Lung (tissue), 12 donors: ENCODE data around the gene HAPLN2. TPM values are rescaled to one million over a fixed set of nuclear protein-coding genes. Genes with fewer than 3 reads are reported as not detected.
A peak's percentile ranks its signal among the peaks of the same experiment; 100 is the strongest.

Experiments used
- ATAC-seq: fragments of 200-7000 bp; cut with Tn5 transposase; one replicate; pipeline ENCODE4 v1.9.1; 2020; ENCODE audit warnings: moderate number of reproducible peaks; ENCODE audit not compliant: insufficient read depth, low FRiP score
- DNase-seq, 3 donors: peaks; one replicate each; pipeline ENCODE4 v3.0.0-alpha.2; 2013 to 2017
- H3K27ac ChIP-seq, 2 donors: one replicate each; pipeline ENCODE4 v1.5.1; 2013; ENCODE audit warnings: mild to moderate bottlenecking in 2 of 2, moderate library complexity in 2 of 2, control low read depth in 1 of 2, inconsistent platforms in 1 of 2, low read depth in 1 of 2, low read length in 1 of 2
- H3K27me3 ChIP-seq, 3 donors: one replicate each; pipeline ENCODE4 v1.5.1; 2013; ENCODE audit warnings: low read length in 2 of 3; ENCODE audit not compliant: control insufficient read depth in 3 of 3, insufficient read depth in 3 of 3
- H3K36me3 ChIP-seq, 4 donors: one replicate each; pipeline ENCODE4 v1.5.1; 2013; ENCODE audit warnings: low read length in 4 of 4, mild to moderate bottlenecking in 1 of 4, moderate library complexity in 1 of 4; ENCODE audit not compliant: control insufficient read depth in 4 of 4, insufficient read depth in 4 of 4
- H3K4me1 ChIP-seq, 5 donors: one replicate each; pipeline ENCODE4 v1.5.1; 2013; ENCODE audit warnings: low read length in 5 of 5, mild to moderate bottlenecking in 2 of 5, moderate library complexity in 1 of 5; ENCODE audit not compliant: control insufficient read depth in 5 of 5, insufficient read depth in 5 of 5
- H3K4me3 ChIP-seq: one replicate; pipeline ENCODE4 v1.5.1; 2013; ENCODE audit warnings: mild to moderate bottlenecking, control low read depth, moderate library complexity
- H3K9ac ChIP-seq, 2 donors: one replicate each; pipeline ENCODE4 v1.5.1; 2013; ENCODE audit warnings: low read length in 2 of 2, control low read depth in 1 of 2; ENCODE audit not compliant: insufficient read depth in 1 of 2
- H3K9me3 ChIP-seq, 4 donors: one replicate each; pipeline ENCODE4 v1.5.1; 2013; ENCODE audit warnings: low read length in 3 of 4, mild to moderate bottlenecking in 1 of 4, moderate library complexity in 1 of 4; ENCODE audit not compliant: control insufficient read depth in 4 of 4, insufficient read depth in 3 of 4
- CTCF ChIP-seq: IDR thresholded peaks from 2 replicates; pipeline ENCODE4 v1.5.1; 2012; ENCODE audit warnings: mild to moderate bottlenecking; ENCODE audit errors: control extremely low read depth, extremely low read depth
- WGBS, 2 donors: extraction: QIAGEN DNeasy Blood & Tissue Kit; methylation state at CpG; one replicate each; pipeline ENCODE4 v1.1.7; 2013; 5-methylcytosine and 5-hydroxymethylcytosine counted together
- polyA plus RNA-seq, 2 donors: library from polyadenylated mRNA; stranded (reverse); fragments of 200-250 nt; gene quantifications; one replicate each; pipeline ENCODE4 v1.2.1, GENCODE V29; 2013
- total RNA-seq, 2 donors: library from RNA; depleted of rRNA in 1 of 2; stranded (reverse); fragments of >200 nt in 1 of 2; gene quantifications; one replicate each; pipeline ENCODE4 v1.2.1, GENCODE V29; 2014 to 2021
- donor health status: control.
- donor health status: control.
- donor health status: Bipolar disorder and iron deficiency.
- donor health status: healthy.
- donor health status: DM: yes; HTN: yes; CAD: no.

Gene HAPLN2
- total and polyA plus RNA-seq, 4 donors, result 0.18 to 0.31 (median 0.24) TPM; not detected in 1

- Histone ChIP-seq H3K27ac (no peak overlapping the region), H3K4me3 (no peak overlapping the region), H3K9ac (no peak overlapping the region), H3K36me3 (no peaks in the 10 kb centered on the region), H3K4me1 (peaks cover 0 to 18% (median 3%) of the 10 kb centered on the region in 5 donors), H3K9me3 (peaks cover 0 to 5% (median 0%) of the 10 kb centered on the region in 4 donors), H3K27me3 (peaks cover 5 to 56% (median 37%) of the 10 kb centered on the region in 3 donors)
- ATAC-seq, result peak; percentile 56
- peak; percentile 63 for TF ChIP-seq CTCF
- WGBS, 2 donors, result 2 to 3% methylated on average over 45 of the region's 45 CpGs
- DNase-seq, result peak; percentile 51 to 64 (median 60)
Observed at GRCh38 chr1:156625436-156626078, 6.3 kb downstream of the HAPLN2 start.

DNA sequence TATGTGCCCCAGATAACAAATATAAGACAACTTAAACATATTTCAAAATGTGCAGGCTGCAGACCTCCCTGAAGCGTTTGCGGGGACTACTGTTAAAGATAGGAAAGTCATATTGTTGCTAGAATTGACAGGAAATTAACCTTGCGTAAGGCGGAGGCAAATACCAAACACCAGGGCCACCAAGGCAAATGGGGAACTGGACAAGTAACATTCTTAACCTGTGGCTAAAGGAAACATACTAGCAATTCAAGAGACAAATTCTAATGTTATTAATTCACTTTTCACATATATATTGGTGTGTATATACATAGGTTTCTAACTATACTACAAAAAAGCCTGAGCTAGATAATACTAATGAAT is 6.8 kb downstream of the HAPLN2 start:
- 37 to 40% methylated on average over 4 of the region's 4 CpGs for WGBS, 2 donors
- H3K9me3 ChIP-seq, result peaks cover 0 to 5% (median 0%) of the 10 kb centered on the region in 4 donors
- H3K36me3 ChIP-seq, result no peaks in the 10 kb centered on the region
- no peak overlapping the region for H3K4me3 ChIP-seq
- no peak overlapping the region for H3K27ac ChIP-seq
- H3K4me1 ChIP-seq, result peaks cover 0 to 18% (median 3%) of the 10 kb centered on the region in 5 donors
- TF ChIP-seq CTCF, result no peak
- ATAC-seq, result no peak
- peaks cover 5 to 55% (median 37%) of the 10 kb centered on the region in 3 donors for H3K27me3 ChIP-seq
- no peak overlapping the region for H3K9ac ChIP-seq
- DNase-seq, result no peak

DNA sequence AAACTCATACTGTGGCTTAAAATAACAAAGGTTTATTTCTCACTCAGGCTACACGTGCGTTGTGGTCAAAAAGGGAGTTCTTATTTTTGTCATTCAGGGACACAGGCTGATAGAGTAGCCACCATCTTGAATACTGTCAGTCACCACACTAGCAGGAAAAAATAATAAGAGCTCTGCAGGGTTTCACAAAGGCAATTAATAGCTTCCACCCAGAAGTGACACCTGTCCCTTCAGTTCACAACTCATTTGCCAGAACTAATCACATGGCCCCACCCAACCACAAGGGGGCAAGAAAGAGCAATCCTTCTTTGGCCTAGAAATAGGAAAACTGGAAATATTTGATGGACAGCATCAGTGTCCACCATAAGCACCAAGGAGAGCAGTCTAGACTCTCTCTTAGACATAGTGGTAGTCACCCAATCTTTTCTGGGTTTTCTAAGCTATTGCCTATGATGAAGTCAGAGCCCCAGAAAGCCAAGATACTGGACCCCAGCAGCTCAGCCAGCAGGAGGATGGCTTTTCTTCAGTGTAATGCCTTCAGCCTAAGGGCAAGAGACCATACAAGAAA is 8.2 kb downstream of the HAPLN2 start:
- DNase-seq (peak in 2 of 3 donors; percentile 39 to 41), ATAC-seq (no peak)
- H3K27me3 ChIP-seq, result peaks cover 5 to 57% (median 36%) of the 10 kb centered on the region in 3 donors
- H3K9ac ChIP-seq, result no peak overlapping the region
- WGBS, 2 donors, result 69 to 83% methylated on average over 2 of the region's 2 CpGs
- peaks cover 0 to 5% (median 0%) of the 10 kb centered on the region in 4 donors for H3K9me3 ChIP-seq
- H3K4me3 ChIP-seq, result no peak overlapping the region
- no peaks in the 10 kb centered on the region for H3K36me3 ChIP-seq
- no peak for TF ChIP-seq CTCF
- H3K4me1 ChIP-seq, result peaks cover 0 to 18% (median 3%) of the 10 kb centered on the region in 5 donors
- H3K27ac ChIP-seq, result no peak overlapping the region
